HL-60/S4 treated with phorbol 12-myristate 13-acetate at 8.2 ng/mL for 4 days and 3 days (cell line): ENCODE measurements around the gene DHX30.

ENCODE experiments used
- in situ Hi-C: fragments of 300-500 bp; cut with MboI; formaldehyde crosslinking; loops from 2 replicates; pipeline ENCODE4 v1.15.0; 2022; ENCODE audit warnings: low sequenced_read_pairs

DHX30 gene

GRCh38 chr3:47852604-47853602, 50.0 kb downstream of the DHX30 start:
- in situ Hi-C loops, result loop anchor here (25.0 kb wide), 1 partner anchor 309 kb away; no protein-coding TSS in a partner anchor

GRCh38 chr3:47854267-47854666, 51.3 kb downstream of the DHX30 start:
- in situ Hi-C loops, result loop anchor here (25.0 kb wide), 1 partner anchor 308 kb away; no protein-coding TSS in a partner anchor

- in situ Hi-C loops, result loop anchor here (25.0 kb wide), 1 partner anchor 307 kb away; no protein-coding TSS in a partner anchor
Measured at GRCh38 chr3:47854720-47855455, 52.0 kb downstream of the DHX30 start.

- in situ Hi-C loops, result loop anchor here (25.0 kb wide), 1 partner anchor 307 kb away; no protein-coding TSS in a partner anchor
Measured at GRCh38 chr3:47855461-47856383, 52.8 kb downstream of the DHX30 start.

- in situ Hi-C loops, result loop anchor here (25.0 kb wide), 1 partner anchor 306 kb away; no protein-coding TSS in a partner anchor
Measured at GRCh38 chr3:47856669-47857068, 53.7 kb downstream of the DHX30 start.

- in situ Hi-C loops, result loop anchor here (25.0 kb wide), 1 partner anchor 305 kb away; no protein-coding TSS in a partner anchor
Measured at GRCh38 chr3:47857151-47857550, 54.2 kb downstream of the DHX30 start.

GRCh38 chr3:47859956-47860605, 57.1 kb downstream of the DHX30 start:
- in situ Hi-C loops, result loop anchor here (25.0 kb wide), 1 partner anchor 302 kb away; no protein-coding TSS in a partner anchor

GRCh38 chr3:47863391-47864128, 60.6 kb downstream of the DHX30 start:
- in situ Hi-C loops, result loop anchor here (25.0 kb wide), 1 partner anchor 299 kb away; no protein-coding TSS in a partner anchor

- in situ Hi-C loops, result loop anchor here (25.0 kb wide), 1 partner anchor 297 kb away; no protein-coding TSS in a partner anchor
Measured at GRCh38 chr3:47865192-47865591, 62.3 kb downstream of the DHX30 start.

GRCh38 chr3:47867451-47868044, 64.6 kb downstream of the DHX30 start:
- in situ Hi-C loops, result loop anchor here (25.0 kb wide), 1 partner anchor 295 kb away; no protein-coding TSS in a partner anchor

GRCh38 chr3:47868306-47868705, 65.4 kb downstream of the DHX30 start:
- in situ Hi-C loops, result loop anchor here (25.0 kb wide), 1 partner anchor 294 kb away; no protein-coding TSS in a partner anchor

- in situ Hi-C loops, result loop anchor here (25.0 kb wide), 1 partner anchor 292 kb away; no protein-coding TSS in a partner anchor
Measured at GRCh38 chr3:47870156-47870555, 67.2 kb downstream of the DHX30 start.

- in situ Hi-C loops, result loop anchor here (25.0 kb wide), 1 partner anchor 292 kb away; no protein-coding TSS in a partner anchor
Measured at GRCh38 chr3:47870702-47871260, 67.8 kb downstream of the DHX30 start.

GRCh38 chr3:47871389-47871788, 68.5 kb downstream of the DHX30 start:
- in situ Hi-C loops, result loop anchor here (25.0 kb wide), 1 partner anchor 291 kb away; no protein-coding TSS in a partner anchor

GRCh38 chr3:47872916-47873315, 70.0 kb downstream of the DHX30 start:
- in situ Hi-C loops, result loop anchor here (25.0 kb wide), 1 partner anchor 289 kb away; no protein-coding TSS in a partner anchor

- in situ Hi-C loops, result loop anchor here (25.0 kb wide), 1 partner anchor 288 kb away; no protein-coding TSS in a partner anchor
Measured at GRCh38 chr3:47874438-47874837, 71.5 kb downstream of the DHX30 start.

- in situ Hi-C loops, result loop anchor here (25.0 kb wide), 1 partner anchor 287 kb away; no protein-coding TSS in a partner anchor
Measured at GRCh38 chr3:47874913-47875312, 72.0 kb downstream of the DHX30 start.
